H9 (cell line): ENCODE measurements around the gene OR2T12. TPM values are rescaled to one million over a fixed set of nuclear protein-coding genes. Genes with fewer than 3 reads are reported as not detected.

Experiments
- DNase-seq: peaks from one replicate; pipeline ENCODE4 v3.0.0-alpha.2; 2017
- H2AFZ ChIP-seq: one replicate; pipeline ENCODE4 v1.6.1; 2013; ENCODE audit warnings: mild to moderate bottlenecking, low read length, control low read depth, moderate library complexity
- H2AK5ac ChIP-seq: 2 replicates; pipeline ENCODE4 v1.6.1; 2013; ENCODE audit warnings: low read length, control low read depth, mixed read lengths; ENCODE audit not compliant: insufficient read length
- H2BK120ac ChIP-seq: one replicate; pipeline ENCODE4 v1.6.1; 2013; ENCODE audit warnings: low read depth, mild to moderate bottlenecking, low read length, control low read depth, inconsistent platforms; ENCODE audit not compliant: poor library complexity, severe bottlenecking
- H2BK12ac ChIP-seq: 2 replicates; pipeline ENCODE4 v1.6.1; 2013; ENCODE audit warnings: low read length, control low read depth, mixed read lengths, low read depth; ENCODE audit not compliant: insufficient read length
- H2BK15ac ChIP-seq: 2 replicates; pipeline ENCODE4 v1.6.1; 2013; ENCODE audit warnings: low read depth, low read length, control low read depth
- H2BK20ac ChIP-seq: one replicate; pipeline ENCODE4 v1.6.1; 2013; ENCODE audit warnings: low read depth, mild to moderate bottlenecking, low read length, control low read depth, inconsistent platforms; ENCODE audit not compliant: poor library complexity, severe bottlenecking
- H2BK5ac ChIP-seq: 2 replicates; pipeline ENCODE4 v1.6.1; 2013; ENCODE audit warnings: low read length, control low read depth, mixed read lengths; ENCODE audit not compliant: insufficient read length
- H3K14ac ChIP-seq: 2 replicates; pipeline ENCODE4 v1.6.1; 2013; ENCODE audit warnings: low read length, control low read depth; ENCODE audit not compliant: insufficient read depth
- H3K18ac ChIP-seq: 2 replicates; pipeline ENCODE4 v1.6.1; 2013; ENCODE audit warnings: low read depth, mild to moderate bottlenecking, mixed read lengths, low read length, control low read depth; ENCODE audit not compliant: insufficient read length
- H3K23ac ChIP-seq: 2 replicates; pipeline ENCODE4 v1.6.1; 2013; ENCODE audit warnings: low read length, control low read depth, mixed read lengths, low read depth; ENCODE audit not compliant: insufficient read length
- H3K23me2 ChIP-seq: 2 replicates; pipeline ENCODE4 v1.6.1; 2013; ENCODE audit warnings: low read depth, mild to moderate bottlenecking, mixed read lengths, low read length, control low read depth; ENCODE audit not compliant: insufficient read length, poor library complexity, severe bottlenecking
- H3K27ac ChIP-seq: 2 replicates; pipeline ENCODE4 v1.5.1; 2013; ENCODE audit warnings: low read length, control low read depth, mixed read lengths, low read depth; ENCODE audit not compliant: insufficient read length
- H3K27me3 ChIP-seq: 2 replicates; pipeline ENCODE4 v1.6.1; 2013; ENCODE audit warnings: low read length, control low read depth, inconsistent platforms; ENCODE audit not compliant: insufficient read depth
- H3K4ac ChIP-seq: 2 replicates; pipeline ENCODE4 v1.6.1; 2013; ENCODE audit warnings: low read depth, mild to moderate bottlenecking, control low read depth, inconsistent platforms, low read length, moderate library complexity
- H3K4me1 ChIP-seq: 2 replicates; pipeline ENCODE4 v1.6.1; 2013; ENCODE audit warnings: low read length, control low read depth, inconsistent platforms; ENCODE audit not compliant: insufficient read depth
- H3K4me2 ChIP-seq: 2 replicates; pipeline ENCODE4 v1.6.1; 2013; ENCODE audit warnings: low read length, control low read depth, mixed read lengths; ENCODE audit not compliant: insufficient read length, insufficient read depth
- H3K56ac ChIP-seq: 2 replicates; pipeline ENCODE4 v1.6.1; 2013; ENCODE audit warnings: low read depth, mild to moderate bottlenecking, mixed read lengths, low read length, control low read depth; ENCODE audit not compliant: insufficient read length
- H3K79me1 ChIP-seq: 2 replicates; pipeline ENCODE4 v1.6.1; 2013; ENCODE audit warnings: low read depth, mild to moderate bottlenecking, moderate library complexity, low read length, control low read depth, inconsistent platforms; ENCODE audit not compliant: insufficient read depth, poor library complexity, severe bottlenecking
- H3K79me2 ChIP-seq: 2 replicates; pipeline ENCODE4 v1.6.1; 2013; ENCODE audit warnings: low read length, control low read depth, inconsistent platforms; ENCODE audit not compliant: insufficient read depth
- H3K9ac ChIP-seq: 2 replicates; pipeline ENCODE4 v1.6.1; 2013; ENCODE audit warnings: low read length, control low read depth, mixed read lengths; ENCODE audit not compliant: insufficient read length; ENCODE audit errors: extremely low read depth
- H3K9me3 ChIP-seq: one replicate; pipeline ENCODE4 v1.6.1; 2013; ENCODE audit warnings: low read depth, low read length, inconsistent platforms; ENCODE audit not compliant: control insufficient read depth
- H3T11ph ChIP-seq: one replicate; pipeline ENCODE4 v1.6.1; 2013; ENCODE audit warnings: mild to moderate bottlenecking, low read length, control low read depth, inconsistent platforms
- H4K20me1 ChIP-seq: one replicate; pipeline ENCODE4 v1.6.1; 2013; ENCODE audit not compliant: control insufficient read depth, insufficient read length, insufficient read depth
- H4K5ac ChIP-seq: 2 replicates; pipeline ENCODE4 v1.6.1; 2013; ENCODE audit warnings: low read depth, mild to moderate bottlenecking, mixed read lengths, low read length, control low read depth; ENCODE audit not compliant: insufficient read length
- H4K8ac ChIP-seq: replicated peaks from 2 replicates; pipeline ENCODE4 v1.6.1; 2013; ENCODE audit warnings: low read length, control low read depth, mixed read lengths, low read depth; ENCODE audit not compliant: insufficient read length
- H4K91ac ChIP-seq: 2 replicates; pipeline ENCODE4 v1.6.1; 2013; ENCODE audit warnings: low read depth, mild to moderate bottlenecking, moderate library complexity, mixed read lengths, low read length, control low read depth; ENCODE audit not compliant: insufficient read length
- H3K27ac Mint-ChIP-seq, 3 experiments: 2 replicates in 2 of 3; 3 replicates in 1 of 3; pipeline ENCODE4 v1.8.0; 2020 to 2021; ENCODE audit warnings: mixed read lengths in 3 of 3, mild to moderate bottlenecking in 1 of 3, moderate library complexity in 1 of 3
- H3K27me3 Mint-ChIP-seq: 2 replicates; pipeline ENCODE4 v1.8.0; 2021; ENCODE audit warnings: low read depth, mild to moderate bottlenecking, moderate library complexity, mixed read lengths
- H3K36me3 Mint-ChIP-seq, 3 experiments: 2 replicates in 2 of 3; 3 replicates in 1 of 3; pipeline ENCODE4 v1.8.0; 2020 to 2021; ENCODE audit warnings: low read depth in 3 of 3, mixed read lengths in 3 of 3; ENCODE audit not compliant: insufficient read depth in 1 of 3
- H3K4me1 Mint-ChIP-seq, 2 experiments: 2 replicates each; pipeline ENCODE4 v1.8.0; 2020; ENCODE audit warnings: mixed read lengths in 2 of 2
- H3K4me3 Mint-ChIP-seq, 2 experiments: 2 replicates in 1 of 2; 3 replicates in 1 of 2; pipeline ENCODE4 v1.8.0; 2020 to 2021; ENCODE audit warnings: mild to moderate bottlenecking in 2 of 2, mixed read lengths in 2 of 2, moderate library complexity in 1 of 2
- H3K9me3 Mint-ChIP-seq, 2 experiments: 2 replicates in 1 of 2; 3 replicates in 1 of 2; pipeline ENCODE4 v1.8.0; 2020; ENCODE audit warnings: mild to moderate bottlenecking in 2 of 2, mixed read lengths in 2 of 2, moderate library complexity in 1 of 2
- WGBS: extraction: QIAGEN DNeasy Blood & Tissue Kit; methylation state at CpG from one replicate; pipeline ENCODE4 v1.1.7; 2013; ENCODE audit warnings: missing lambda C conversion rate, low lambda C conversion rate, mixed read lengths; ENCODE audit not compliant: insufficient read length; ENCODE audit errors: extremely low coverage; 5-methylcytosine and 5-hydroxymethylcytosine counted together
- total RNA-seq: library from RNA; stranded (reverse); gene quantifications from 2 replicates; pipeline ENCODE4 v1.2.1, GENCODE V29; 2021
- TF ChIP-seq, protein P1 (sequence below): fragments of 200-600 bp; sonication (generic); conservative IDR thresholded peaks from 3 replicates; pipeline ENCODE4 v1.8.0; 2021; ENCODE audit warnings: antibody characterized with exemption, mild to moderate bottlenecking

OR2T12 gene
- total RNA-seq, 1 experiment from 2014 or later: not detected

DNA sequence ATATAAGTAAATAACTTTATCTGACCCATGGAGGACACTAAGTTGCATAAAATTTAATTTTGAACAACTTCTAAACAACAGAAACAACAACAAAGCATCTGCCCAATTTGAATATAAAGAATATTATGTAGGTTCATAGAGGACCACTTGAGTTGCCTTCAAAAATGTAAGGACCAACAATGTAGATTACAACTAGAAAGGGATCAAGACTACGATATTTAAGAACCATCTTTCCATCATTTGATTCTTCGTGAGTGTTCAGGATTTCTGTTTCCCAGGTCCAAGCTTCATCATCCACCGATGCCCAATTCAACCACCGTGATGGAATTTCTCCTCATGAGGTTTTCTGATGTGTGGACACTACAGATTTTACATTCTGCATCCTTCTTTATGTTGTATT is 45.3 kb upstream of the OR2T12 start, which contains the start of gene OR14C36:
Gene OR14C36 (plus strand): TSS at position 301 of the 400 bp plus-strand sequence. CDS start 0 bp downstream, at position 301.
- no peak within 1 kb of the TSS for H3K4me3 Mint-ChIP-seq
- Histone ChIP-seq H3K56ac (no peak within 1 kb of the TSS), H3K23me2 (no peaks in the 10 kb centered on the region), H2BK5ac (no peak within 1 kb of the TSS), H3K14ac (no peak within 1 kb of the TSS), H4K20me1 (no peaks in the 10 kb centered on the region), H2BK120ac (no peak within 1 kb of the TSS), H4K5ac (no peak within 1 kb of the TSS), H3K4ac (no peak within 1 kb of the TSS), H3K79me2 (no peaks in the 10 kb centered on the region), H3T11ph (no peak within 1 kb of the TSS), H3K27me3 (no peaks in the 10 kb centered on the region; the same call in 1 of the 2 replicates), H3K23ac (no peak within 1 kb of the TSS), H3K4me1 (no peaks in the 10 kb centered on the region), H3K79me1 (no peaks in the 10 kb centered on the region), H3K9ac (no peak within 1 kb of the TSS), H4K8ac (no peak within 1 kb of the TSS), H4K91ac (no peak within 1 kb of the TSS), H3K4me2 (no peak within 1 kb of the TSS), H2BK20ac (no peak within 1 kb of the TSS), H3K18ac (no peak within 1 kb of the TSS), H3K27ac (no peak within 1 kb of the TSS), H2BK15ac (no peak within 1 kb of the TSS; the same call in 1 of the 2 replicates), H2BK12ac (no peak within 1 kb of the TSS), H2AK5ac (no peak within 1 kb of the TSS), H2AFZ (no peak within 1 kb of the TSS), H3K9me3 (peaks cover 63% of the 10 kb centered on the region)
- peaks cover 0 to 17% (median 0%) of the 10 kb centered on the region in 3 experiments; a peak in 3 of 7 replicates for H3K36me3 Mint-ChIP-seq
- H3K27me3 Mint-ChIP-seq: no peaks in the 10 kb centered on the region
- TF ChIP-seq, protein P1, sequence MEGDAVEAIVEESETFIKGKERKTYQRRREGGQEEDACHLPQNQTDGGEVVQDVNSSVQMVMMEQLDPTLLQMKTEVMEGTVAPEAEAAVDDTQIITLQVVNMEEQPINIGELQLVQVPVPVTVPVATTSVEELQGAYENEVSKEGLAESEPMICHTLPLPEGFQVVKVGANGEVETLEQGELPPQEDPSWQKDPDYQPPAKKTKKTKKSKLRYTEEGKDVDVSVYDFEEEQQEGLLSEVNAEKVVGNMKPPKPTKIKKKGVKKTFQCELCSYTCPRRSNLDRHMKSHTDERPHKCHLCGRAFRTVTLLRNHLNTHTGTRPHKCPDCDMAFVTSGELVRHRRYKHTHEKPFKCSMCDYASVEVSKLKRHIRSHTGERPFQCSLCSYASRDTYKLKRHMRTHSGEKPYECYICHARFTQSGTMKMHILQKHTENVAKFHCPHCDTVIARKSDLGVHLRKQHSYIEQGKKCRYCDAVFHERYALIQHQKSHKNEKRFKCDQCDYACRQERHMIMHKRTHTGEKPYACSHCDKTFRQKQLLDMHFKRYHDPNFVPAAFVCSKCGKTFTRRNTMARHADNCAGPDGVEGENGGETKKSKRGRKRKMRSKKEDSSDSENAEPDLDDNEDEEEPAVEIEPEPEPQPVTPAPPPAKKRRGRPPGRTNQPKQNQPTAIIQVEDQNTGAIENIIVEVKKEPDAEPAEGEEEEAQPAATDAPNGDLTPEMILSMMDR: no peak
- H3K9me3 Mint-ChIP-seq: peaks cover 71 to 79% of the 10 kb centered on the region in 2 experiments
- no peak for DNase-seq
- no peaks in the 10 kb centered on the region for H3K4me1 Mint-ChIP-seq
- WGBS: no CpG with 5 or more reads among the region's 4 CpGs
- no peak within 1 kb of the TSS for H3K27ac Mint-ChIP-seq
